Measurements from ENCODE around the gene LCMT1. TPM values are rescaled to one million over a fixed set of nuclear protein-coding genes. Genes with fewer than 3 reads are reported as not detected.

The LCMT1 gene
- total and polyA plus RNA-seq, 9 of the 15 experiments (the other 6 are each of a cell fraction or from before 2014, with no cell fraction given) = 20.0 to 42.8 (median 32.3) TPM

DNA sequence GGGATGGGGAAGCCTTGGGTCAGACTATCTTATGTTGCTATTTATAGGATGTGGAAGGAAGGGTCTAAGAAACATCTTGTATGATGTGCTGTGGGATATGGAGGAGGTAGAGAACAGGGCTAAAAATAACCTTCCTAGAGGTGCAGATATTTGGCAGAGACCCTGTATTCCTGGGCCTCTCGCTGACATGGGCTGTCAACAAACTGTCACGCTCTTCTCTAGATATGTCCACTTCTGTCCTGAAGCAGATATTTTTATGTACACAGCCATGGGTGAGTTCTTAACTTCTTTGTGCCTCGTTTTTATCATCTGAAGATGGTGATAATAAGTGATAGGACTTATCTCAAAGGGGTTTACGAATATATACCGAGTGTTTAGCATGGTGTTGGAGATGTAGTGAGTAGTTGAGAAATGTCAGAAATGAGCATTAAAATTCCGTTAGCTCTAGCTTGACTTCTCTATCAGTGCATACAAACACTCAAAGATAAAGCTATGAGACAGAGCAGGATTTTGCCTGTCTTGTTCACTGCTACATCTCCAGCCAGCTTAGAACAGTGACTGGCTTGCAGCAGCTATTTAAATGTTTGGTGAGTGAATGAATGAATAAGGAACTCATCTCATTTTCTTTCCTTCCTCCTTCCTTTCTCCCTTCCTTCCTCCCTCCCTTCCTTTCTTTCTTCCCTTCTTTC is 102.3 kb downstream of the LCMT1 start (continued):
- TF ChIP-seq CTCFL (IDR thresholded peaks at IDR 0.05; ENCODE audit: borderline replicate concordance, insufficient read depth, low read depth, low read length, poor library complexity, severe bottlenecking) (no peak), LEF1 (IDR thresholded peaks at IDR 0.05) (0 out of 2 replicates have a peak, but pooled peaks have one; percentile 37), EP300 (IDR thresholded peaks at IDR 0.05; ENCODE audit: low read length) (peak; percentile 75), ZNF436 (CRISPR knock-in tag; IDR thresholded peaks at IDR 0.05) (no peak), TCF3 (CRISPR knock-in tag; IDR thresholded peaks at IDR 0.05) (peak; percentile 80), ZNF589 (CRISPR knock-in tag; IDR thresholded peaks at IDR 0.05; ENCODE audit: low read depth) (no peak), AFF1 (IDR thresholded peaks at IDR 0.05; ENCODE audit: low read depth in 1 of 2, partially characterized antibody in 2 of 2) (no peak), HSF4 (CRISPR knock-in tag; IDR thresholded peaks at IDR 0.05; ENCODE audit: borderline replicate concordance) (no peak), DDX20 (tag; IDR thresholded peaks at IDR 0.05; ENCODE audit: low read depth) (no peak), BRCA1 (IDR thresholded peaks at IDR 0.05) (no peak), BRCA1 (CRISPR knock-in tag; IDR thresholded peaks at IDR 0.05) (no peak), OTX1 (CRISPR knock-in tag; IDR thresholded peaks at IDR 0.05) (no peak), NR0B1 (IDR thresholded peaks at IDR 0.05; ENCODE audit: partially characterized antibody) (no peak), ZNF224 (CRISPR knock-in tag; IDR thresholded peaks at IDR 0.05) (no peak), JUNB (CRISPR knock-in tag; conservative IDR thresholded peaks at IDR 0.05) (no peak), ZNF764 (CRISPR knock-in tag; IDR thresholded peaks at IDR 0.05; ENCODE audit: low read depth) (no peak), JUN (IDR thresholded peaks at IDR 0.05; ENCODE audit: borderline replicate concordance, low read depth, low read length) (no peak), JUN (CRISPR knock-in tag; IDR thresholded peaks at IDR 0.05; ENCODE audit: borderline replicate concordance) (no peak)
- TF ChIP-seq, protein P1, sequence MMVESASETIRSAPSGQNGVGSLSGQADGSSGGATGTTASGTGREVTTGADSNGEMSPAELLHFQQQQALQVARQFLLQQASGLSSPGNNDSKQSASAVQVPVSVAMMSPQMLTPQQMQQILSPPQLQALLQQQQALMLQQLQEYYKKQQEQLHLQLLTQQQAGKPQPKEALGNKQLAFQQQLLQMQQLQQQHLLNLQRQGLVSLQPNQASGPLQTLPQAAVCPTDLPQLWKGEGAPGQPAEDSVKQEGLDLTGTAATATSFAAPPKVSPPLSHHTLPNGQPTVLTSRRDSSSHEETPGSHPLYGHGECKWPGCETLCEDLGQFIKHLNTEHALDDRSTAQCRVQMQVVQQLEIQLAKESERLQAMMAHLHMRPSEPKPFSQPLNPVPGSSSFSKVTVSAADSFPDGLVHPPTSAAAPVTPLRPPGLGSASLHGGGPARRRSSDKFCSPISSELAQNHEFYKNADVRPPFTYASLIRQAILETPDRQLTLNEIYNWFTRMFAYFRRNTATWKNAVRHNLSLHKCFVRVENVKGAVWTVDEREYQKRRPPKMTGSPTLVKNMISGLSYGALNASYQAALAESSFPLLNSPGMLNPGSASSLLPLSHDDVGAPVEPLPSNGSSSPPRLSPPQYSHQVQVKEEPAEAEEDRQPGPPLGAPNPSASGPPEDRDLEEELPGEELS (CRISPR knock-in tag; IDR thresholded peaks at IDR 0.05; ENCODE audit: borderline replicate concordance) = no peak

Data from K562 (cell line).